Measurements from ENCODE around the gene LDAH.

LDAH gene

GRCh38 chr2:20682167-20682920 is 140.6 kb downstream of the LDAH start:
- DNase-seq (ENCODE audit: low read depth) = no peak

DNA sequence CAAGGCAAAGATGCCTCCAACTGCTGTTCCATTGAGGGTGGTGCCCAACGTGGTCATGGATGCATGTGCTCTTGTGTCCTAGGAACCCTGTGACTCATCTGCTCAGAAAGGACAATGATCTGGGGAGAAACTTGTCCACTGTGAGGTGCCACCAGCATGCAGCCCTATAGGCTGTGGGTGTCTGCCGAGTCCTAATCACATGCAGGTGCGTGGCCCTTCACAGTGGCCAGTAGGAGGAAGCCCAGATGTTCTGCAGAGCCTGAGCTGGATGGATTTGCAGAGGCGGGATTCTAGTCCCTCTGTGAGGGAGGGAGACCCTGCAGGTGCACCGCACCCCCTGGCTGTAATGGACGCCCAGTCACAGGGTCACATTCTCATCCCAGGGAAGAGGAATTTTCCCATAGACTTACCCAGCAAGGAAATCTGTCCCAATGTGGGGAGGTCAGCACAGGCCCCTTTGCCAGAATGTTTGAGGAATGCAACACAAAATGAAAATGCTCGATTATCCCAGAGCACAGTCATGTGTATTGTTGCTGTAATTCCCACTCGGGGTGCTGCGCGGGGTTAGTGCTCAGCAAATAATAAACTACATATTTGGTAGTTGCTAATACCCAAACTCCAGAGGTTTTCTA is 142.0 kb downstream of the LDAH start:
- DNase-seq (ENCODE audit: low read depth) = no peak

GRCh38 chr2:20678780-20679179 is 144.1 kb downstream of the LDAH start:
- no peak for DNase-seq (ENCODE audit: low read depth)

GRCh38 chr2:20678086-20678395 is 144.9 kb downstream of the LDAH start:
- no peak for DNase-seq (ENCODE audit: low read depth)

- DNase-seq (ENCODE audit: low read depth) = no peak
Measured at GRCh38 chr2:20677301-20678085, 145.4 kb downstream of the LDAH start.

- DNase-seq (ENCODE audit: low read depth) = no peak
Measured at GRCh38 chr2:20676353-20677215, 146.3 kb downstream of the LDAH start.

- no peak for DNase-seq (ENCODE audit: low read depth)
Measured at GRCh38 chr2:20675701-20676352, 147.1 kb downstream of the LDAH start.

DNA sequence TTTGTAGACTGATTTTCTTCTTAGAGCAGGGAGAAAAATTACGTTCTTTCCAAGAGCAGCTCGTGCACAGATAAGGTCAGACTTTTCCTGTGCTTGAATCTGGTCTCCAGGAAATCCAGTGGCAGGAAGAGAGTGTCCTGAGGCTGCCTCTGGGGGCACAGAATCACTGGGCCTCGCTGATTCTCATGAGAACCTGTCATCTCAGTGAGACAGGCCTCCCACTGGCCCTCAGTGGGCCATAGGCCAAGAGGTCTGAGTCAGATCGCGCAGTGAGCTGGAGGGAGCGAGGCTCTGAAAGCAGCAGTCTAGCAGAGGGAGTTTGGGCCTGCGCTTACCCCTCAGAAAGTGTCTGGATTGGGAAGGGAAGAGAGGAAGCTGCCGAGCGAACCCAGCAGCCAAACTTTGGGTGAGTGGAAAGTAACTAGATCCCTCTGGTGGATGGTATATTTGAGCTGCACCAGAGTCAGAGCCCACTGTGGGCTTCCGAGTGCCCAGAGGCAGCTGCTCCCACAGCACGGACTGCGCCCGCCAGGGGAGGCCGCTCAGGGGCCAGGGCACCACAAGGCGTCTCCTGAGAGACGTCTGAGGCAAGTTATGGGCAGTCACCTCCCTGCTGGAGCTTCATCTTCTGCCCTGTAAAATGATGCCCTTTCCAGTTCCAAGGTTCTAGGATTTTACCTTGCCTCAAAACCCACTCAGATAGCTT is 147.8 kb downstream of the LDAH start:
- no peak for DNase-seq (ENCODE audit: low read depth)

- no peak for DNase-seq (ENCODE audit: low read depth)
Measured at GRCh38 chr2:20674309-20674965, 148.5 kb downstream of the LDAH start.

DNA sequence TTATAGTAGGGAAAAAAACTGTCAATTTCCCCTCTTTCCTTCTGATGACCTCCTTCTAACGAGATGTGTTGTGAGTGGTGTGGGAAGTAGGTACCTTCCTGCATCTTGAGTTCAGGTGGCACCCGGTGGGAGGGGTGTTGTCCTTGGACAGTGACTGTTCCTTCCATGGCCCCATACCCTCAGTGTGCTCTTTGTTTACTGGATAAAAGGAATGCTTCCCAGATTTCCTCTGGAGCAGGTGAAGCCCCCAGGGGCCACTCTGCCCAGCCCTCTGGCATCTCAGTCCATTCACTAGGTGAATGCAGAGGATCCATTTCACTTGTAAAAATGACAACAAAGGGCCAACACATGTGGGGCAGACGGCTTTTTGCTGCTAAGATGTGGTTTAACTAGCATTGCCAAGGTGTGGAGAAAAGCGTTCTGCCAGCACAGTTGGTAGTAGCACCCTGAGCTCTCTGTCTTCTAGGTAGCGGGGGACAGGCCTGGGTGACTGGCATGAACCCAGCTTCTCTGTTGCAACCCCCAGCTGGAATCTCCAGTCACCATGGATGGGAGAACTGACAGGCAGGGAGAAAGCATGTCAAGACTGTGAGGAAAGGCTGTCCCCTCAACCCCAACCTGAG is 149.1 kb downstream of the LDAH start:
- no peak for DNase-seq (ENCODE audit: low read depth)

- no peak for DNase-seq (ENCODE audit: low read depth)
Measured at GRCh38 chr2:20672201-20672951, 150.5 kb downstream of the LDAH start.

DNA sequence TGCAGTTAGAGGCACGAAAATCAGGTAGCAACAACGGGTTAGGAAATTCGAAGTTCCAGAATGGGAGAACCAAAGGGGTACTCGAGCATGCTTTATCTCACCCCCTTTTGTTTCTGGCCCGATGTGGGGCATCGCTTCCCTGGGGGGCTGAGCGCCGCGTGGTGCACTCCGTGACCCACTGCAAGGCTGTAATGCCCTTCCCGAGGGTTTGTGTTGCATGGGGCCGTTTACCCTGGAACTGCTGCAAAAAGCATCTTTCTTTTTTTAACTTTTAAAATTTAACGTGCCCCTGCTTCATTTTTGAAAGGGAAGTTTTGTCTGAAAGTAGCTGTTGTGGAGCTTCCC is 151.2 kb downstream of the LDAH start:
- no peak for DNase-seq (ENCODE audit: low read depth)

DNA sequence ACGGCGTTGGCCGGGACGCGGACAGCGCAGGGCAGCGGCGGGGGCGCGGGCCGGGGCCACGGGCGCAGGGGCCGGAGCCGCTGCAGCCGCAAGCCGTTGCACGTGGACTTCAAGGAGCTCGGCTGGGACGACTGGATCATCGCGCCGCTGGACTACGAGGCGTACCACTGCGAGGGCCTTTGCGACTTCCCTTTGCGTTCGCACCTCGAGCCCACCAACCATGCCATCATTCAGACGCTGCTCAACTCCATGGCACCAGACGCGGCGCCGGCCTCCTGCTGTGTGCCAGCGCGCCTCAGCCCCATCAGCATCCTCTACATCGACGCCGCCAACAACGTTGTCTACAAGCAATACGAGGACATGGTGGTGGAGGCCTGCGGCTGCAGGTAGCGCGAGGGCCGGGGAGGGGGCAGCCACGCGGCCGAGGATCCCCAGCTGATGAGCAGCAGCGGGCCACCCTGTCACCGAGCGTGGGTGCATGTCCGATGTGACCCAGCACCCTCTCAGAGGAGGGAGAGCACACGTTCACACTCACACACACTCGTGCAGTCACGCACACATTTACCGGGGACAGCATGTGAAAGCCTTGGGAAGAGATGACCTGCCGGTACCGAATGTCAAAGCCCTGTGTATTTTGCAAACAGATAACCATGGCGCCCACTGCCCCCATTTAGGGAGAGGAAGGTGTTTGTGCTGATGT is 151.7 kb downstream of the LDAH start:
- no peak for DNase-seq (ENCODE audit: low read depth)

GRCh38 chr2:20670315-20671035 is 152.4 kb downstream of the LDAH start:
- DNase-seq (ENCODE audit: low read depth) = no peak

DNA sequence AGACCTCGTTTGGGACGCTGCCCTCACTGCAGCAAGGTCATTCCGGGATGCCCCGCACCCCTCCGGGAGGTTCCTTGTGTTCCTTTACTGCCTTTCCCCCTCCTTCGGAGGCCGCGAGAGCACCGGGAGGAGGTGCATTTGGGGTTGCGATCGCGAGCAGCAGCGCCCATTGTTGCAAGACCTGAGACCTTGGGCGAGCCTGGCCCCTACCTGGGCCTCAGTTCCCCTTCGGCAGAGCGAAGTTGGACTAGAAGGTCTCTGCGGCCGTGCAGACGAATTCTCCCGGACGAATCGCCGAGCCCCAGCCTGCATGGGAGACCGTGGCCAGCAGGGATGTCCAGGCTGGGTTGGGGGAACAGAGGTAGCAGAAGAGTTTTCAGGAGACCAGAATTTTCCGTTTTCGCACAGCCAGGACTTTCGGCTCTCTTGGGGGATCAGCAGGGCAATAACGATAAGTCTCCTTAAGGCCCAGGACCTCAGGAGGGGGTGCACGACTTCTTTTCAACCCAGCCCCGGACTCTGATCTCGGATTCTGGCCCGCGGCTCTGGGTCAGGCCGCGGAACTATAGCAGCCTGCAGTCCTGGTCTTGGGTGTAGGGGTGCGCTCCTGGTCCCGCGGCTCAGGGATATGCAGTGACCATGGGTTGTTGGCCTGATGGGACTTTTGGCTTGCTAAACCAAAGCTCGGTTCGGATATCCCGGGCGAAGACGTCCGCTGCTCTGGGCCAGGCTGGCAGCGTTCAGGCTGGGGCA is 153.2 kb downstream of the LDAH start:
- DNase-seq (ENCODE audit: low read depth) = no peak

DNA sequence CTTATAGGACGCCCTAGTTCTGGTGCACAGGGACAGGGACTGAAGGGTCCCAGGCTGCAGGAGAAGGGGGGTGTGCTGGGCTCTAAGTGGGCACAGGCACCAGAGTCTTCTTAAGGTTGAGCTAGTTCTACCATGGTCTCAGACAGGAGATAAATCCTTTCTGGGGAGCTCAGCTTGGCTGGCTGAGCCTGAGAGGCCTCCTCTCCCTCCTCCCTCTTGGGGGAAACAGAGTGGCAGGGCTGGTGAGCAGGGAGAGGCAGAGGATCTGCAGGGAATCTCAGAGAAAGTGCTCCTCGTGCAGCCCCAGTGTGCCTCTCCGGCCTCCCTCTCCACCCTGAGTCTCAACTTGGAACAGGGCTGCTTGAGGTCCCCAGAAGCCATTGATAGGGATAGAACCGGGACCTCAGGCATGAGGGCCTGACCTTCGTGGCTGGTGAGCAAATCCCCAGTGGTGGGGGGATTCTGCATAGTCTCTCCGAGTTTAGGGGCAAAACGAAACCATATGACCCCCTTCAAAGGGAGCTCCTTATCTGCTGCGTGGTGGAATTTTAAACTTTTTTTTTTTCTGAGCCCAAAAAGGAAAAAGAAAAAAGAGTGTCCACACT is 153.9 kb downstream of the LDAH start:
- no peak for DNase-seq (ENCODE audit: low read depth)

GRCh38 chr2:20668451-20668850 is 154.4 kb downstream of the LDAH start:
- no peak for DNase-seq (ENCODE audit: low read depth)

All from activated T-cell treated with anti-CD3 and anti-CD28 coated beads for 24 hours (primary cell).